NCI-H2081 (cell line): ENCODE results near the gene LRRC72.
A peak's percentile ranks its signal among the peaks of the same experiment; 100 is the strongest.
"Not testable (repeated sequence)": the region's sequence is repeated elsewhere in the genome, so short reads cannot be mapped to it uniquely, and the experiment has no call there.

Source experiments
- DNase-seq, 2 experiments: peaks; one replicate each; lab custom pipeline; 2025; lab: John Stamatoyannopoulos, UW

Gene LRRC72

GRCh38 chr7:16526742-16527540 is at the start of gene LRRC72:
Gene LRRC72, plus strand, starts transcription at chr7:16526825. Its CDS starts 128 bp downstream, at chr7:16526953.
- no peak for DNase-seq

DNA sequence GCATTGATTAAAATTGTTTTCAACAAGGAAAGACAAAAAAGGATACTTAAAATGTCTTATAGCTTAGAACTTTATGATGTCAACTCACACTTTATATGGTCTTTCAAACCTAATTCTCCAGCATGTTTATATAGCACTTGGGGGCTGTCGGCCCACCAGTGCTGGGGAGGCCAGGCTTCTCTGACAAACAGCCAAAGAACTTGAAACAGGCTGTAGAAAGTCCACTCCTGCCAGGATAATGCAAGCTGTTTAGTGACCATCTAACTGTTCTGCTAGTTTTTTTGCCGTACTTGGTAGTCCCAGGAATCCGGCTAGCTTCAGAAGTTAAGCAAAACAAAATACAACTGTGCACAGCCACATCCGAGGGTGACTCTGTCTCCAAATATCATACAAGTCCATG is 47.5 kb upstream of the LRRC72 start:
- DNase-seq: no peak

GRCh38 chr7:16479591-16479990 is 47.0 kb upstream of the LRRC72 start:
- peak; percentile 6 to 25 for DNase-seq

- no peak for DNase-seq
These were observed 42.0 kb upstream of the LRRC72 start for GRCh38 chr7:16484453-16485158.

GRCh38 chr7:16491148-16491547 is 35.5 kb upstream of the LRRC72 start:
- no peak for DNase-seq

- DNase-seq: no peak
These were observed 34.0 kb upstream of the LRRC72 start for GRCh38 chr7:16492513-16493062.

- DNase-seq: no peak
These were observed 33.4 kb upstream of the LRRC72 start for GRCh38 chr7:16493266-16493665.

DNA sequence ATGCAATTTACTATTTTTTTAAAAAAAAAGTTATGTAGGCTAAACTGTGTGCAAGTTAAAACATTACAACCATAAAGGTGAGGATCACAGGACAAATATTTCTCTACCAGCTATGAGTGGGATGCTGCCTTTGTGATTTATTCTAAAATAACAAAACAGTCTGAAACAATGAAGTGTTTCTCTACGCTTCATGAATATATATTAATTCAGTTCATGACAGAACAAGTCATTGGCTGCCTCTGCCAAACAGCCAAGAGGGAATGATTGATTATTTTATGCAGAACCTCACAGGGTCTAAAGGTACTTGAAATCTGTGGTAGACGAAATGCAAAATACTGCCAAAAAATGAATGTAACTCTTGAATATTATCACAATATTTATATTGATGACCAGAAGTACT is 32.1 kb upstream of the LRRC72 start:
- no peak for DNase-seq

- no peak for DNase-seq
These were observed 31.5 kb upstream of the LRRC72 start for GRCh38 chr7:16494955-16495719.

- DNase-seq: no peak
These were observed 28.5 kb upstream of the LRRC72 start for GRCh38 chr7:16498122-16498521.

DNA sequence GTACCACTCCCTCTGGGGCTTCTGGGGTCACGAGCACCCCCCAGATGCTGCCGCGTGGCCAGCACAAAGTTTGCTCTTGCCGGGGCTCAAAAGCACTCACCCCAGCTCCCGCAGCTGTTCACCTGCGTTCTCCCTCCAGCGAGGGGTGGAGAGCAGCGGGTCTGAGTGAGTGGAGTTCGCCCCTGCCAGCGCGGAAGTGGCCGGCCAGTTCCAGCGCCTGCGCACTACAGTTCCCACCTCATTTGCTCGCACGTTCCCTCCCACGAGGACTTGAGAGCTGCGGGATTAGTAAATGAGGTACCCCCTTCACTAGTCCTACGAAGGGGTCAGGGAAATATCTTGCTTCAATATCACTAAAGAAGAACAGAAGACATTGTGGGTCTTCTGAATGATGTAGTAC is 24.3 kb upstream of the LRRC72 start:
- no peak for DNase-seq

DNA sequence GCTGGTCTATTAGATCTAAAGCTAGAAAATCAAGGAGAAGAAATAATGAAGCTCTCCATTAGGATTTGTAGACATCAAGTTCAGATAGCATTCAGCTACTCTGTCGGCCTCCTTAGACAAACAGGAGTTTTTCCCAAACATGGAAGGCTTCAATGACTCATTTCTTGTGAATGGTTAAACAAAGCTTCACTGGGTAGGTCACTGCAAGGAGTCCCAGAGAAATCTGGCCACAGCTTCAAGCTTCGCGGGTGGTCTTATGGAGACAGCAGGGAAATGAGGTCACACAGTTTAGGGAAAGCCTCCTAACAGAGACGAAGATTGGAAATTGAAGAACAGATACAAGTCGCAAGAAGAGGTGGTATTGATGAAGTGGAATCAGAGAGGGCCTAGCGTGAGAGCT is 22.6 kb upstream of the LRRC72 start:
- no peak for DNase-seq

GRCh38 chr7:16506422-16506821 is 20.2 kb upstream of the LRRC72 start:
- DNase-seq: not testable (repeated sequence)

DNA sequence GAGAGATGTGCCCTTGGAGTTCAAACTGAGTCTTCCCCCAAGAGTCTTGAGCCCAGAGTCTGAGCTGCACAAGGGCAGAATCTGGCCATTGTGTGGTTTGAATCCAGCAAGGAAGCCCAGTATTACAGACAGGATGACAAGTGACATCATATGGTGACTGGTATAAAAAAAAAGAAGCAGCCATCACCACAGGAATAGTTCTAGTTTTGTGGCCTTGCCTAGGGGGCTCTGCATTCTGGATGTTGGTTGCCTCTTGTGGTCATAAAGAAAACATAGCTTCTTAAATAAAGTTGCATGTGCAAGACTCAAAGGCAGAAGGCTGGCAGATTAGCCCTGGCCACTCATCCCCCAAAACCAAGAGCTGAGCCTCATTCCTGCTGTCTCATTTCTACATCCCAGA is 16.8 kb upstream of the LRRC72 start:
- DNase-seq: no peak

DNA sequence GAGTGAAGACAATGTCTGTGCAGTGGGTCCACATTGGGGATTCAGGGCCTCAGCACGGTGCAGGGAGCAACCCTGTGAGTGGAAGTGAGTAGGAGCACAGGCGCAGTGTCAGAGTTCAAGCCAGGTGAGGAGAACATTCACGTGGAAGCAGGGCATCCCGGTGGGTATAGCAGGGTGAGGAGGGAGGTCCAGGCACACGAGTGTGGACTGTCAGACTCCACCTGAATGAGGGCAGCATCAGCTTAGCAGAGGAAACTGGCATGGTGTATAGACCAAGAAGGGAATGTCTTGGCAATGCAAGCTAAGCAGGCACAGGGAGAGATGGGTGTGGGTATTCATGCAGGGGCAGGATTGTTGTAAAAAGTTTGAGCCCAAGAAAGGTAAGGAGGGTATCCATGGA is 15.3 kb upstream of the LRRC72 start:
- no peak for DNase-seq

DNA sequence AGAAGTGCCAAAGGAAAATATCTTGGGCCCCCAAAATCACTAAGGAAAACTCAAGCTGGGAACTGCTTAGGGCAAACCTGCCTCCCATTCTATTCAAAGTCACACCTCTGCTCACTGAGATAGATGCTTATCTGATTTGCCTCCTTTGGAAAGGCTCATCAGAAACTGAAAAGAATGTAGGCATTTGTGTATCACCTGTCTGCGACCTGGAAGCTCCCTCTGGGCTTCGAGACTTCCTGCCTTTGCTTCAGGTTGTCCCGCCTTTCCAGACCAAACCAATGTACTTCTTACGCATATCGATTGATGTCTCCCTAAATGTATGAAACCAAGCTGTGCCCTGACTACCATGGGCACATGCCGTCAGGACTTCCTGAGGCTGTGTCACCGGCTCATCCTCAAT is 14.5 kb upstream of the LRRC72 start:
- no peak for DNase-seq

DNA sequence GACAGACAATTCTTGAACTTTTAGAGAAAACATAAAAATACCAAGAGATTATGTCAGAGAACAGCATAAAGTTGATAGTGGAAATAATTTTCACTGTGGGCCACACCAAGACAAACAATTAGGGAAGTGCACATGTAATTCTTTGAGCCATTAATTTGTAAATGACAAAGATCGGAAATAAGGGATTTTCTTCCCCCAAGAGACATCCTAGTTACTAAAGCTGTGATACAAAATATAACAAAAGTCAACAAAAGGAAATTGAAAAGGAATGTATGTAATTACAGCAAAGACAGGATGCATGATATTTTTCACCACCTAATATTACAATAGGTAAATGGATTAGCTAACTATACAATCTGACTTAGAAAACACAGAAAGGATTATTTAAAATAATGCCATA is 12.4 kb upstream of the LRRC72 start:
- DNase-seq: no peak

- no peak for DNase-seq
These were observed 11.9 kb upstream of the LRRC72 start for GRCh38 chr7:16514729-16515128.

DNA sequence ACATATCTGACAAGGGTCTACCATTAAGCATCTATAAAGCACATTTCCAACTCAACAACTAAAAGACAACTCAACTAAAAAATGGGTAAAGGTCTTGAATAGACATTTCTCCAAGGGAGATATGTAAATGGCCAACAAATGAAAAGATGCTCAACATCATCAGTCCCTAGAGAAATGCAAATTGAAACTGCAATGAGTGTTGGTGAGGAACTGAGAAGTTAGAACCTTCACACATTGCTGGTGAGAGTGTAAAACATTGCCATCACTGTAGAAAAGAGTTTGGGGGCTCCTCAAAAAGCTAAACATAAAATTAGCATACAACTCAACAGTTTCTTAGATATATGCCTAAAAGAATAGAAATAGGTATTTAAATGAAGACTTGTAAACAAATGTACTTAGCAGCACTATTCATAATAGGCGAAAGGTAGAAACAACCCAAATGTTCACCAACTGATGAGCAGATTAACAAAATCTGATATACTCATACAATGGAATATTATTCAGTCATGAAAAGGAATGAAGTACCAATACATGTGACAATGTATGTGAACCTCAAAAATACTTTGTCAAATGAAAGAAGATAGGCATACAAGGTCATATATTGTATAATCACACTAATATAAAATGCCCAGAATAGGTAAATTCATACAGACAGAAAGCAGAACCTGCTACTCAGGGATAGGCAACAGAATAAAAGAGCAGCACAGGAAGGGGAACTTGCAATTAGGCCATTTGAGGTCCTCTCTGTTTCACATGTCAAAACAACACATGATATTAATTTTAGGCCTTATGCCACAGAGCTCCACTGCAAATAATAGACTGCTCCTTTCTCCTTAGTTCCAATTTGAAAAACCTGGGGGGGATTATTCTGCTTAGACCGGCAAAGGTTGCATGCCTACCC is 10.6 kb upstream of the LRRC72 start:
- no peak for DNase-seq

GRCh38 chr7:16519985-16520384 is 6.6 kb upstream of the LRRC72 start:
- not testable (repeated sequence) for DNase-seq

DNA sequence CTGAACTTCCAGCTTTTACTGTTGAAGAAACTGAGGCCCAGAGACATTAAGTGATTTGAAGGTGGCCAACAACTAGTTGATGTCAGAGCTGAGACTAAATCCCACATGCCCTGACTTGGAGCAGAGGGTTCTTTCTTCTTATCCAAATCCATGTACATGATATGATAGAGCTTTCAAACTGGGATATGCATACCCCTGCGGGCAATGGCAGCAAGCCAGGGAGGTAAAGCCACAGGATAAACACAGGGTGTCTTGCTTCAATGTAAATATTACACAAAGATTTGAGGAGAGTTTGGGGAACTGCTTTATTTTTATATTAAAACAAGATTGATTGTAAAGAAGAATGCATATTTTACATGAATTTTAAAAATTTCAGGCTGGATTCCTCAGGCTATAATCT is 2.3 kb upstream of the LRRC72 start:
- DNase-seq: peak; percentile 45 to 75
